H9 (cell line): ENCODE data around the gene ADAM19. TPM values are rescaled to one million over a fixed set of nuclear protein-coding genes. Genes with fewer than 3 reads are reported as not detected.

Source experiments
- DNase-seq: peaks from one replicate; pipeline ENCODE4 v3.0.0-alpha.2; 2017
- H2AFZ ChIP-seq: one replicate; pipeline ENCODE4 v1.6.1; 2013; ENCODE audit warnings: mild to moderate bottlenecking, low read length, control low read depth, moderate library complexity
- H2AK5ac ChIP-seq: 2 replicates; pipeline ENCODE4 v1.6.1; 2013; ENCODE audit warnings: low read length, control low read depth, mixed read lengths; ENCODE audit not compliant: insufficient read length
- H2BK120ac ChIP-seq: one replicate; pipeline ENCODE4 v1.6.1; 2013; ENCODE audit warnings: low read depth, mild to moderate bottlenecking, low read length, control low read depth, inconsistent platforms; ENCODE audit not compliant: poor library complexity, severe bottlenecking
- H2BK12ac ChIP-seq: 2 replicates; pipeline ENCODE4 v1.6.1; 2013; ENCODE audit warnings: low read length, control low read depth, mixed read lengths, low read depth; ENCODE audit not compliant: insufficient read length
- H2BK15ac ChIP-seq: 2 replicates; pipeline ENCODE4 v1.6.1; 2013; ENCODE audit warnings: low read depth, low read length, control low read depth
- H2BK20ac ChIP-seq: one replicate; pipeline ENCODE4 v1.6.1; 2013; ENCODE audit warnings: low read depth, mild to moderate bottlenecking, low read length, control low read depth, inconsistent platforms; ENCODE audit not compliant: poor library complexity, severe bottlenecking
- H2BK5ac ChIP-seq: 2 replicates; pipeline ENCODE4 v1.6.1; 2013; ENCODE audit warnings: low read length, control low read depth, mixed read lengths; ENCODE audit not compliant: insufficient read length
- H3K14ac ChIP-seq: 2 replicates; pipeline ENCODE4 v1.6.1; 2013; ENCODE audit warnings: low read length, control low read depth; ENCODE audit not compliant: insufficient read depth
- H3K18ac ChIP-seq: 2 replicates; pipeline ENCODE4 v1.6.1; 2013; ENCODE audit warnings: low read depth, mild to moderate bottlenecking, mixed read lengths, low read length, control low read depth; ENCODE audit not compliant: insufficient read length
- H3K23ac ChIP-seq: 2 replicates; pipeline ENCODE4 v1.6.1; 2013; ENCODE audit warnings: low read length, control low read depth, mixed read lengths, low read depth; ENCODE audit not compliant: insufficient read length
- H3K23me2 ChIP-seq: 2 replicates; pipeline ENCODE4 v1.6.1; 2013; ENCODE audit warnings: low read depth, mild to moderate bottlenecking, mixed read lengths, low read length, control low read depth; ENCODE audit not compliant: insufficient read length, poor library complexity, severe bottlenecking
- H3K27ac ChIP-seq: 2 replicates; pipeline ENCODE4 v1.5.1; 2013; ENCODE audit warnings: low read length, control low read depth, mixed read lengths, low read depth; ENCODE audit not compliant: insufficient read length
- H3K27me3 ChIP-seq: 2 replicates; pipeline ENCODE4 v1.6.1; 2013; ENCODE audit warnings: low read length, control low read depth, inconsistent platforms; ENCODE audit not compliant: insufficient read depth
- H3K4ac ChIP-seq: 2 replicates; pipeline ENCODE4 v1.6.1; 2013; ENCODE audit warnings: low read depth, mild to moderate bottlenecking, control low read depth, inconsistent platforms, low read length, moderate library complexity
- H3K4me1 ChIP-seq: 2 replicates; pipeline ENCODE4 v1.6.1; 2013; ENCODE audit warnings: low read length, control low read depth, inconsistent platforms; ENCODE audit not compliant: insufficient read depth
- H3K4me2 ChIP-seq: 2 replicates; pipeline ENCODE4 v1.6.1; 2013; ENCODE audit warnings: low read length, control low read depth, mixed read lengths; ENCODE audit not compliant: insufficient read length, insufficient read depth
- H3K56ac ChIP-seq: 2 replicates; pipeline ENCODE4 v1.6.1; 2013; ENCODE audit warnings: low read depth, mild to moderate bottlenecking, mixed read lengths, low read length, control low read depth; ENCODE audit not compliant: insufficient read length
- H3K79me1 ChIP-seq: 2 replicates; pipeline ENCODE4 v1.6.1; 2013; ENCODE audit warnings: low read depth, mild to moderate bottlenecking, moderate library complexity, low read length, control low read depth, inconsistent platforms; ENCODE audit not compliant: insufficient read depth, poor library complexity, severe bottlenecking
- H3K79me2 ChIP-seq: 2 replicates; pipeline ENCODE4 v1.6.1; 2013; ENCODE audit warnings: low read length, control low read depth, inconsistent platforms; ENCODE audit not compliant: insufficient read depth
- H3K9ac ChIP-seq: 2 replicates; pipeline ENCODE4 v1.6.1; 2013; ENCODE audit warnings: low read length, control low read depth, mixed read lengths; ENCODE audit not compliant: insufficient read length; ENCODE audit errors: extremely low read depth
- H3K9me3 ChIP-seq: one replicate; pipeline ENCODE4 v1.6.1; 2013; ENCODE audit warnings: low read depth, low read length, inconsistent platforms; ENCODE audit not compliant: control insufficient read depth
- H3T11ph ChIP-seq: one replicate; pipeline ENCODE4 v1.6.1; 2013; ENCODE audit warnings: mild to moderate bottlenecking, low read length, control low read depth, inconsistent platforms
- H4K20me1 ChIP-seq: one replicate; pipeline ENCODE4 v1.6.1; 2013; ENCODE audit not compliant: control insufficient read depth, insufficient read length, insufficient read depth
- H4K5ac ChIP-seq: 2 replicates; pipeline ENCODE4 v1.6.1; 2013; ENCODE audit warnings: low read depth, mild to moderate bottlenecking, mixed read lengths, low read length, control low read depth; ENCODE audit not compliant: insufficient read length
- H4K8ac ChIP-seq: replicated peaks from 2 replicates; pipeline ENCODE4 v1.6.1; 2013; ENCODE audit warnings: low read length, control low read depth, mixed read lengths, low read depth; ENCODE audit not compliant: insufficient read length
- H4K91ac ChIP-seq: 2 replicates; pipeline ENCODE4 v1.6.1; 2013; ENCODE audit warnings: low read depth, mild to moderate bottlenecking, moderate library complexity, mixed read lengths, low read length, control low read depth; ENCODE audit not compliant: insufficient read length
- H3K27ac Mint-ChIP-seq, 3 experiments: 2 replicates in 2 of 3; 3 replicates in 1 of 3; pipeline ENCODE4 v1.8.0; 2020 to 2021; ENCODE audit warnings: mixed read lengths in 3 of 3, mild to moderate bottlenecking in 1 of 3, moderate library complexity in 1 of 3
- H3K27me3 Mint-ChIP-seq: 2 replicates; pipeline ENCODE4 v1.8.0; 2021; ENCODE audit warnings: low read depth, mild to moderate bottlenecking, moderate library complexity, mixed read lengths
- H3K36me3 Mint-ChIP-seq, 3 experiments: 2 replicates in 2 of 3; 3 replicates in 1 of 3; pipeline ENCODE4 v1.8.0; 2020 to 2021; ENCODE audit warnings: low read depth in 3 of 3, mixed read lengths in 3 of 3; ENCODE audit not compliant: insufficient read depth in 1 of 3
- H3K4me1 Mint-ChIP-seq, 2 experiments: 2 replicates each; pipeline ENCODE4 v1.8.0; 2020; ENCODE audit warnings: mixed read lengths in 2 of 2
- H3K4me3 Mint-ChIP-seq, 2 experiments: 2 replicates in 1 of 2; 3 replicates in 1 of 2; pipeline ENCODE4 v1.8.0; 2020 to 2021; ENCODE audit warnings: mild to moderate bottlenecking in 2 of 2, mixed read lengths in 2 of 2, moderate library complexity in 1 of 2
- H3K9me3 Mint-ChIP-seq, 2 experiments: 2 replicates in 1 of 2; 3 replicates in 1 of 2; pipeline ENCODE4 v1.8.0; 2020; ENCODE audit warnings: mild to moderate bottlenecking in 2 of 2, mixed read lengths in 2 of 2, moderate library complexity in 1 of 2
- CTCF ChIP-seq: fragments of 200-600 bp; sonication (generic); conservative IDR thresholded peaks from 3 replicates; pipeline ENCODE4 v1.8.0; 2021; ENCODE audit warnings: antibody characterized with exemption, mild to moderate bottlenecking
- WGBS: extraction: QIAGEN DNeasy Blood & Tissue Kit; methylation state at CpG from one replicate; pipeline ENCODE4 v1.1.7; 2013; ENCODE audit warnings: missing lambda C conversion rate, low lambda C conversion rate, mixed read lengths; ENCODE audit not compliant: insufficient read length; ENCODE audit errors: extremely low coverage; 5-methylcytosine and 5-hydroxymethylcytosine counted together
- total RNA-seq: library from RNA; stranded (reverse); gene quantifications from 2 replicates; pipeline ENCODE4 v1.2.1, GENCODE V29; 2021

The ADAM19 gene
- total RNA-seq, 1 experiment from 2014 or later, result 9.9 TPM

- Histone ChIP-seq H3K56ac (no peak overlapping the region), H3K4me2 (no peak overlapping the region), H2BK5ac (no peak overlapping the region), H4K8ac (no peak overlapping the region), H3K23ac (no peak overlapping the region), H2AK5ac (no peak overlapping the region), H4K20me1 (no peaks in the 10 kb centered on the region), H3K23me2 (no peaks in the 10 kb centered on the region), H3K9me3 (no peaks in the 10 kb centered on the region), H4K91ac (no peak overlapping the region), H4K5ac (no peak overlapping the region), H3K14ac (no peak overlapping the region), H3K79me2 (no peaks in the 10 kb centered on the region), H3K79me1 (no peaks in the 10 kb centered on the region), H3T11ph (no peak overlapping the region), H2BK12ac (no peak overlapping the region), H2BK120ac (no peak overlapping the region), H2BK20ac (no peak overlapping the region), H3K27ac (no peak overlapping the region), H3K4me1 (no peaks in the 10 kb centered on the region), H3K4ac (no peak overlapping the region), H3K18ac (no peak overlapping the region), H3K27me3 (no peaks in the 10 kb centered on the region), H2AFZ (no peak overlapping the region), H2BK15ac (no peak overlapping the region), H3K9ac (no peak overlapping the region)
- Mint-ChIP-seq H3K36me3 (no peaks in the 10 kb centered on the region), H3K27me3 (peaks cover 5% of the 10 kb centered on the region; the same call in 1 of the 2 replicates), H3K4me3 (no peak overlapping the region), H3K4me1 (peaks cover 3 to 8% of the 10 kb centered on the region in 2 experiments; a peak in 3 of 4 replicates), H3K9me3 (no peaks in the 10 kb centered on the region), H3K27ac (no peak overlapping the region)
- no CpG with 5 or more reads among the region's 9 CpGs for WGBS
- no peak for DNase-seq
- TF ChIP-seq CTCF, result no peak
Observed at GRCh38 chr5:157446412-157446935, 129.1 kb downstream of the ADAM19 start.
